HG02870 (cell line): Measurements from ENCODE around the gene TBC1D9B.
A peak's percentile ranks its signal among the peaks of the same experiment; 100 is the strongest.

Experiments used
- ATAC-seq: cut with Tn5 transposase; IDR thresholded peaks from one replicate; pipeline ENCODE4 v1.9.1; 2021; ENCODE audit warnings: mild to moderate bottlenecking, moderate library complexity; ENCODE audit not compliant: unreplicated experiment

TBC1D9B gene

GRCh38 chr5:179908528-179908927, 831 bp upstream of the TBC1D9B start:
- ATAC-seq, result no peak

- ATAC-seq, result peak; percentile 21
Measured at GRCh38 chr5:179906795-179907555, 722 bp downstream of the TBC1D9B start.

GRCh38 chr5:179906294-179906794, 1.4 kb downstream of the TBC1D9B start:
- no peak for ATAC-seq

GRCh38 chr5:179905161-179905560, 2.5 kb downstream of the TBC1D9B start:
- no peak for ATAC-seq

GRCh38 chr5:179904463-179905160, 3.1 kb downstream of the TBC1D9B start:
- ATAC-seq, result no peak

- ATAC-seq, result no peak
Measured at GRCh38 chr5:179902763-179903158, 4.9 kb downstream of the TBC1D9B start.

- no peak for ATAC-seq
Measured at GRCh38 chr5:179901915-179902762, 5.6 kb downstream of the TBC1D9B start.

- ATAC-seq, result no peak
Measured at GRCh38 chr5:179901462-179901861, 6.2 kb downstream of the TBC1D9B start.

- no peak for ATAC-seq
Measured at GRCh38 chr5:179900711-179901110, 7.0 kb downstream of the TBC1D9B start.

- ATAC-seq, result no peak
Measured at GRCh38 chr5:179900206-179900605, 7.5 kb downstream of the TBC1D9B start.

GRCh38 chr5:179895861-179896260, 11.8 kb downstream of the TBC1D9B start:
- ATAC-seq, result no peak

GRCh38 chr5:179893958-179894895, 13.5 kb downstream of the TBC1D9B start:
- no peak for ATAC-seq

GRCh38 chr5:179893076-179893957, 14.4 kb downstream of the TBC1D9B start:
- ATAC-seq, result no peak

- no peak for ATAC-seq
Measured at GRCh38 chr5:179892255-179892654, 15.4 kb downstream of the TBC1D9B start.

- ATAC-seq, result no peak
Measured at GRCh38 chr5:179890751-179891682, 16.7 kb downstream of the TBC1D9B start.

- ATAC-seq, result no peak
Measured at GRCh38 chr5:179889885-179890284, 17.8 kb downstream of the TBC1D9B start.

- ATAC-seq, result no peak
Measured at GRCh38 chr5:179887802-179888201, 19.9 kb downstream of the TBC1D9B start.

- no peak for ATAC-seq
Measured at GRCh38 chr5:179887095-179887494, 20.6 kb downstream of the TBC1D9B start.
